Measurements from ENCODE around the gene MPPED1.

MPPED1 gene

GRCh38 chr22:43509337-43509736 is 97.5 kb downstream of the MPPED1 start:
- Histone ChIP-seq H3K4me1 (ENCODE audit: control insufficient read depth, insufficient read depth, low read length) (no peaks in the 10 kb centered on the region), H3K27me3 (ENCODE audit: control insufficient read depth, insufficient read depth, low read length) (no peaks in the 10 kb centered on the region), H3K27ac (ENCODE audit: low read depth, low read length) (no peak overlapping the region), H3K4me3 (ENCODE audit: low read length) (no peak overlapping the region), H3K36me3 (ENCODE audit: control insufficient read depth, insufficient read depth, low read length) (no peaks in the 10 kb centered on the region), H3K9ac (ENCODE audit: low read length) (no peak overlapping the region)

DNA sequence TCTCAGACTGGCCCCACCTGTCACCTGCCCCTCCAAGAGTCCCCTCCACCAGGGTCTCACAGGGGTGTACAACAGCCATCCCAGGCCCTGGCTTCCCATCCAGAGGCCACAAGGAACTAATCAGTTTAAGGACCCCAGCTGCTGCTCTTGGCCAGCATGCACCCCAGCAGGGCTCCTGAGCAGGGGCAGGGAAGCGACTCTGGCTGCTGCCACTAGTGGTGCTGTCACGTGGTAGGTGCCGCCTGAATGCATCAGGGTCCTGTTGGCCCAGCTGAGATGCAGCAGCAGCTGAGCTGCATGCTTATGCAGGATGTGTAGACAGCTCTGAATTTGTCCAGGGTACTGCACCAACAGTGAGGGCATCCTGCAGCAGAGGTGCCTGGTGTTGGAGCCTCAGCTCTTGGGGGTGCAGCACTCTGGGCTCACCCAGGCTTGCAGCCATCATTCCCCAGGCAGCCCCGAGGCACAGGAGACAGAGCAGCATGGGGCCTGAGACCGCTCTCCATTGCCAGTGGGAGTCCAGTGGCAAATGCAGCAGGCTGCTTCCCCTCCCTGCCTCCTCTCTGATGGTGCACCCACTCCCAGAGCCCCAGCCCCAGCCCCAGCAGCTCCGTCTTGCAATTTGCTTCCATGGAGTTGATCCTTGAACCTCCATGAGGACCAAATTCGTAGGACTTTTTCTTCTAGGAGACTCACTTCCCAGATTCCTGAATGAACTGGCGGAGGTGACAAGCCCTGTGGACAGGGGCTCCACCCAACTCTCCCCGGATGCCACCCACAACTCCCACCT is 98.7 kb downstream of the MPPED1 start:
- Histone ChIP-seq H3K9ac (ENCODE audit: low read length) (no peak overlapping the region), H3K27ac (ENCODE audit: low read depth, low read length) (no peak overlapping the region), H3K4me1 (ENCODE audit: control insufficient read depth, insufficient read depth, low read length) (no peaks in the 10 kb centered on the region), H3K27me3 (ENCODE audit: control insufficient read depth, insufficient read depth, low read length) (no peaks in the 10 kb centered on the region), H3K4me3 (ENCODE audit: low read length) (no peak overlapping the region), H3K36me3 (ENCODE audit: control insufficient read depth, insufficient read depth, low read length) (no peaks in the 10 kb centered on the region)

- no peak overlapping the region for H3K4me3 ChIP-seq (ENCODE audit: low read length)
- no peak overlapping the region for H3K27ac ChIP-seq (ENCODE audit: low read depth, low read length)
- H3K27me3 ChIP-seq (ENCODE audit: control insufficient read depth, insufficient read depth, low read length) = no peaks in the 10 kb centered on the region
- no peak overlapping the region for H3K9ac ChIP-seq (ENCODE audit: low read length)
- H3K4me1 ChIP-seq (ENCODE audit: control insufficient read depth, insufficient read depth, low read length) = no peaks in the 10 kb centered on the region
- no peaks in the 10 kb centered on the region for H3K36me3 ChIP-seq (ENCODE audit: control insufficient read depth, insufficient read depth, low read length)
These were observed 99.6 kb downstream of the MPPED1 start for GRCh38 chr22:43511276-43511910.

DNA sequence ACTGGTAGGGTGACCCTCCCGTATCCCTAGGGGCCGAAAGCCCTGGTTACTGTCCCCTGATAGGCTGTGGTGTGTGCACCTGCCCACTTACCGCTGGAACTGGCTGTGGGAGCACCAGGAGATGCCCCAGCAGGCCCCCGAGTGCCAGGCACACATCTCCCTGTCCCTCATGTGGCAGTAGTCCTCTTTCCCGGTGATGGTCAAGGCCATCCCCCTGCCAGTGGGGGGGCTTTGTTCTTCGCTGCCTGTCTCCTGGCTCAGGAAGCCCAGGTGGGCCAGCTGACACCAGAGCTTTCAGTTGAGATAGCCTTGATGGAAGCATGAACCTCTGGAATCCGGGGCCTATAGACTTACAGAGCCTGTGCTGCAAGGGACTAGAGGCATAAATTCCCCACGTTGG is 100.5 kb downstream of the MPPED1 start:
- Histone ChIP-seq H3K27me3 (ENCODE audit: control insufficient read depth, insufficient read depth, low read length) (no peaks in the 10 kb centered on the region), H3K27ac (ENCODE audit: low read depth, low read length) (no peak overlapping the region), H3K36me3 (ENCODE audit: control insufficient read depth, insufficient read depth, low read length) (no peaks in the 10 kb centered on the region), H3K4me3 (ENCODE audit: low read length) (no peak overlapping the region), H3K9ac (ENCODE audit: low read length) (no peak overlapping the region), H3K4me1 (ENCODE audit: control insufficient read depth, insufficient read depth, low read length) (no peaks in the 10 kb centered on the region)

DNA sequence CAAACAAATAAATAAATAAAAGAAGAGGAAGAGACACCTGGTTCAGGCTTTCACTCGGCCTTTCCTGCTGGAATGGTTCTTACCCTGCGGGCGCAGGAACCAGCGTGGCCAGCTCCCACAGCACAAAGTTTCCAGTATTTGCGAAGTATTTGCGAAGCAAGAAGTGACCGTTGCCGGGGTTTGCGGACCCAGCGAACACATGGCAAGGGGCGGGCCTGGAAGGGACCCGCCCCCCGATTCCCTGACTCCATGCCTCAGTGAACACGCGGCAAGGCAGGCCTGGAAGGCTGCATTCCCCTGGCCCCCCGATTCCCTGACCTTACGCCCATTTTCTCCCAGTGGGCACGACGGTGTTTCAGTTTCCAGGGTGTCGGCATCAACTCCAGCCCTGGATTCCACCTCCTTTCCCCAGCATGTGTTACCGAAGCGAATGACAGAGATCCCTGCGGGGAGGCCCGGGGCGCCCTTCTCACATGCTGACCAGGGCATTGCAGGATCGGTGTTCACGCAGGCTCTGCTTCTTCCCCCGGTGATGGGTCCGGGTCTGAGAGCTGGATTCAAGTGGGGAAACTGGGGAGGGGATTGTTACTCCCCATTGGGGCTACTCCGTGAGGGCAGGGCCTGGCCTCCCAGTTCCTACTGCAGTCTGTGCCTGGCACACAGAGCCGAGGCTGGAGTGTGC is 102.8 kb downstream of the MPPED1 start:
- no peaks in the 10 kb centered on the region for H3K27me3 ChIP-seq (ENCODE audit: control insufficient read depth, insufficient read depth, low read length)
- no peak overlapping the region for H3K27ac ChIP-seq (ENCODE audit: low read depth, low read length)

DNA sequence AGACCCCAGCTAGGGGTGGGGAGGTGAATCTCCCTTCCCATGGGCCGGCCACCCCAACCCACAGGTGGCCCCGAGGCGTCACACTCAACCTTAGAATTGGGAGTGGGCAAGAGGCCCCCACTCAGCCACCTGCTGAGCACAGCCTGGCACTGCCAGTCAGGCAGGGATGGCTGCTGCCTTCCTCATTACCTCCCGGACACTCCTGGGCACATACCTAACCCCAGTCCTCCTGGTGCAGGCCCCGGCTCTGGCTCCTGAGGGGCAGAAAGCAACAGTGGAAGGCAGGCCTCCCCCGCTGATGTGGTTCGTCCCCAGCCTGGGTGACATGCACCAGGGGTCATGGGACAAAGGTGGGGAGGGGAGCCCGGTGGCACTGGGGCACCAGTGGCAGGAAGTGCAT is 103.6 kb downstream of the MPPED1 start:
- H3K27ac ChIP-seq (ENCODE audit: low read depth, low read length) = no peak overlapping the region
- no peak overlapping the region for H3K4me3 ChIP-seq (ENCODE audit: low read length)
- H3K9ac ChIP-seq (ENCODE audit: low read length) = no peak overlapping the region
- H3K27me3 ChIP-seq (ENCODE audit: control insufficient read depth, insufficient read depth, low read length) = no peaks in the 10 kb centered on the region
- no peaks in the 10 kb centered on the region for H3K4me1 ChIP-seq (ENCODE audit: control insufficient read depth, insufficient read depth, low read length)
- no peaks in the 10 kb centered on the region for H3K36me3 ChIP-seq (ENCODE audit: control insufficient read depth, insufficient read depth, low read length)

More for the DNA sequence above, 102.8 kb downstream of the MPPED1 start:
- Histone ChIP-seq H3K36me3 (ENCODE audit: control insufficient read depth, insufficient read depth, low read length) (no peaks in the 10 kb centered on the region), H3K4me1 (ENCODE audit: control insufficient read depth, insufficient read depth, low read length) (no peaks in the 10 kb centered on the region), H3K9ac (ENCODE audit: low read length) (no peak overlapping the region), H3K4me3 (ENCODE audit: low read length) (no peak overlapping the region)

GRCh38 chr22:43515902-43516301 is 104.1 kb downstream of the MPPED1 start:
- Histone ChIP-seq H3K27me3 (ENCODE audit: control insufficient read depth, insufficient read depth, low read length) (no peaks in the 10 kb centered on the region), H3K27ac (ENCODE audit: low read depth, low read length) (no peak overlapping the region), H3K4me3 (ENCODE audit: low read length) (no peak overlapping the region), H3K36me3 (ENCODE audit: control insufficient read depth, insufficient read depth, low read length) (no peaks in the 10 kb centered on the region), H3K9ac (ENCODE audit: low read length) (no peak overlapping the region), H3K4me1 (ENCODE audit: control insufficient read depth, insufficient read depth, low read length) (no peaks in the 10 kb centered on the region)

DNA sequence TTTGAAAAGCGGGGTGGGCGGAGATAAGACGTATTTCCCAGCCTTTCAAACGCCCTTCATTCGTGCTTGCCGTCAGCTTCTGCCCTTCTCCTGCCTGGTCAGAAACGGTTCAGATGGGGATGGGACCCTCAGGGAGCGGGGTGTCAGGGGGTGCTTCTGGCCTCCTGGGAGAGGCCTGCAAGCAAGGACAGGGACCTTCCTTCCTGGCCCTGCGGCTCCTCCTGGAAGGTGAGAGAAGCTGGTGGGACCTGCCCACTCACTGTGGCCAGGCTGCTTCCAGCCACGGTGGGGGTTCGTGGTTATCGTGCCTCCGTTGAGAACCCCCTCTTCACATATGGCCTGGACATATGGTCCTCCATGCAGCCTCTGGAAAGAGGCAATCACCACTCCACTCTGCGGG is 104.6 kb downstream of the MPPED1 start:
- Histone ChIP-seq H3K4me3 (ENCODE audit: low read length) (no peak overlapping the region), H3K9ac (ENCODE audit: low read length) (no peak overlapping the region), H3K4me1 (ENCODE audit: control insufficient read depth, insufficient read depth, low read length) (no peaks in the 10 kb centered on the region), H3K27me3 (ENCODE audit: control insufficient read depth, insufficient read depth, low read length) (no peaks in the 10 kb centered on the region), H3K27ac (ENCODE audit: low read depth, low read length) (no peak overlapping the region), H3K36me3 (ENCODE audit: control insufficient read depth, insufficient read depth, low read length) (no peaks in the 10 kb centered on the region)

- Histone ChIP-seq H3K36me3 (ENCODE audit: control insufficient read depth, insufficient read depth, low read length) (no peaks in the 10 kb centered on the region), H3K27me3 (ENCODE audit: control insufficient read depth, insufficient read depth, low read length) (no peaks in the 10 kb centered on the region), H3K9ac (ENCODE audit: low read length) (no peak overlapping the region), H3K27ac (ENCODE audit: low read depth, low read length) (no peak overlapping the region), H3K4me3 (ENCODE audit: low read length) (no peak overlapping the region), H3K4me1 (ENCODE audit: control insufficient read depth, insufficient read depth, low read length) (no peaks in the 10 kb centered on the region)
These were observed 105.3 kb downstream of the MPPED1 start for GRCh38 chr22:43516996-43517635.

DNA sequence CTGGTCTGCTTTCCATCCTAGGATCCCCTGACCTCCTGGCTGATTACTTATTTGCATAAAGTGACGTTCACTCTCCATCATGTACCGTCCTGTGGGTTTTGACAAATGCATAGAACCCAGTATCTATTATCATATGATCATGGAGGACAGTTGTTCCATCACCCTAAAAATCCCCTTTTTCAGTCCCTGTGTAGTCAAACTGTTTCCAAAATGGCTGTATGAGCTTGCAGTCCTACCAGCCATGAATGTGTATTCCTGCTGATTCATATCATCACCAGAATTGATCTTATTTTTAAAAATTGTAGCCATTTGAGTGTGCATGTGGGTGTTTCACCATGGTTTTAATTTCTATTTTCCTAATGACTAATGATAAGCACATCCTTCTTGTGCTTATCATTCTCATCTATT is 108.8 kb downstream of the MPPED1 start:
- Histone ChIP-seq H3K36me3 (ENCODE audit: control insufficient read depth, insufficient read depth, low read length) (no peaks in the 10 kb centered on the region), H3K4me1 (ENCODE audit: control insufficient read depth, insufficient read depth, low read length) (no peaks in the 10 kb centered on the region), H3K27me3 (ENCODE audit: control insufficient read depth, insufficient read depth, low read length) (no peaks in the 10 kb centered on the region), H3K27ac (ENCODE audit: low read depth, low read length) (no peak overlapping the region), H3K9ac (ENCODE audit: low read length) (no peak overlapping the region), H3K4me3 (ENCODE audit: low read length) (no peak overlapping the region)

DNA sequence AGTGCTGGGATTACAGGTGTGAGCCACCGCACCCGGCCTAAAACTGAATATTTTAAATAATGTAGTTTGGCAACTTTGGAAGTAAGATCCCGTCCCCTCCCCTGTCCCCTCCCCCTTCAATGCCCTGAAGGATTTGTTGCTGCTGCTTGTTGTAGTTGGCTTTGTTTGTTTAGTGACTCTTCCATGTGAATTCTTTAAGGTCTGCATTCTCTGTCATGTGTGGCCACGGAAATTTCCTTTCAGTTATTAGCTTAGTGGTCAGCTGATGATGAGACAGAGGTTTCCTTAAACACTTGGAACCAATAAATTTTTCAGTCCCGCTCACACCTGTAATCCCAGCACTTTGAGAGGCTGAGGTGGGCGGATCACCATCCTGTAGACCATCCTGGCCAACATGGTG is 109.9 kb downstream of the MPPED1 start:
- no peak overlapping the region for H3K4me3 ChIP-seq (ENCODE audit: low read length)
- H3K4me1 ChIP-seq (ENCODE audit: control insufficient read depth, insufficient read depth, low read length) = no peaks in the 10 kb centered on the region
- H3K27me3 ChIP-seq (ENCODE audit: control insufficient read depth, insufficient read depth, low read length) = no peaks in the 10 kb centered on the region
- no peak overlapping the region for H3K9ac ChIP-seq (ENCODE audit: low read length)
- no peaks in the 10 kb centered on the region for H3K36me3 ChIP-seq (ENCODE audit: control insufficient read depth, insufficient read depth, low read length)
- no peak overlapping the region for H3K27ac ChIP-seq (ENCODE audit: low read depth, low read length)

DNA sequence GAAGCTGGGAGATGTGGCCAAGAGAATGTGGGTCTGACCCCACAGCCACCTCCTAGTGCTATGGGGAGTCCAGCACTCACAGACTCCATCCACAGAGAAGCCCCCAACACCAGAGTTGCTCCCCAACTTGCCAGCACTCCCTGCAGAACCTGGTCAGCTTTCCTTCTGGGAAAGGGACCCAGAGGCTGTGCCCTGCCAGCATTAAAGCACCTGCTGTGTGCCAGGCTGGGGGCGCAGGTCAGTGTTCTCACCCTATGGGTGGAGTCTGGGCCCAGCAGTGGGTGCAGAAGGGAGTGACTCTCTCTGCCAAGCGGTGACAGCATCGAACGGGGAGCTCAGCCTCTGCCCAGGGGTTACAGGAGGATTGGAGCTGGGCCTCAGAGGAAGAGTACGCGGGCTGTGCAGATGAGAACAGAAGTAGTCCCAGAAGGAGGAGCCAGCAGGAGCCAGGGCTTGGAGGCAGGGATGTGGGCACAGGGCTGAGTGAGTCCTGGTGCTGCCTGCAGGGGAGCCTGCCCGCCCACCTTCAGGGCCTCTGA is 114.4 kb downstream of the MPPED1 start:
- H3K27ac ChIP-seq (ENCODE audit: low read depth, low read length) = no peak overlapping the region

More for the DNA sequence above, 114.4 kb downstream of the MPPED1 start:
- no peaks in the 10 kb centered on the region for H3K27me3 ChIP-seq (ENCODE audit: control insufficient read depth, insufficient read depth, low read length)
- H3K4me1 ChIP-seq (ENCODE audit: control insufficient read depth, insufficient read depth, low read length) = no peaks in the 10 kb centered on the region
- H3K36me3 ChIP-seq (ENCODE audit: control insufficient read depth, insufficient read depth, low read length) = no peaks in the 10 kb centered on the region
- no peak overlapping the region for H3K9ac ChIP-seq (ENCODE audit: low read length)
- no peak overlapping the region for H3K4me3 ChIP-seq (ENCODE audit: low read length)

Data from rectal smooth muscle tissue (tissue), 1 donor.